NK-92 (cell line): ENCODE measurements around the gene WEE2.
"Not testable (repeated sequence)": the region's sequence is repeated elsewhere in the genome, so short reads cannot be mapped to it uniquely, and the experiment has no call there.

Experiments
- DNase-seq: peaks from one replicate; lab custom pipeline; 2025; ENCODE audit not compliant: unreplicated experiment; lab: John Stamatoyannopoulos, UW

Gene WEE2

GRCh38 chr7:141770083-141770583, 62.0 kb downstream of the WEE2 start:
- not testable (repeated sequence) for DNase-seq

GRCh38 chr7:141776374-141776773, 68.2 kb downstream of the WEE2 start, which contains the start of gene TAS2R4:
TAS2R4 (plus strand) TSS chr7:141776674; CDS start chr7:141778489, 1,815 bp downstream.
- no peak for DNase-seq
